HL-60 (cell line): ENCODE data around the gene KDM2B.

Experiments
- DNase-seq, 2 experiments: peaks; one replicate each; pipeline ENCODE4 v3.0.0-alpha.2; 2010 to 2020; ENCODE audit warnings: low read depth in 1 of 2, low spot score in 1 of 2
- H3K27ac ChIP-seq: fragments of 250-450 bp; sonication (Bioruptor Pico); replicated peaks from 2 replicates; pipeline ENCODE4 v1.5.1; 2020; ENCODE audit warnings: mild to moderate bottlenecking, moderate library complexity
- H3K27me3 ChIP-seq: fragments of 250-450 bp; sonication (Bioruptor Pico); 2 replicates; pipeline ENCODE4 v1.5.1; 2021; ENCODE audit warnings: mild to moderate bottlenecking, moderate library complexity; ENCODE audit not compliant: insufficient read depth, poor library complexity, severe bottlenecking
- H3K4me3 ChIP-seq: replicated peaks from 2 replicates; pipeline ENCODE4 v1.5.1; 2011; ENCODE audit warnings: mild to moderate bottlenecking, control low read depth, low read length; ENCODE audit not compliant: insufficient read depth
- GABPA ChIP-seq: IDR thresholded peaks from 2 replicates; pipeline ENCODE4 v1.6.1; 2012; ENCODE audit warnings: low read depth
- POLR2AphosphoS5 ChIP-seq: IDR thresholded peaks from 2 replicates; pipeline ENCODE4 v1.6.1; 2012; ENCODE audit warnings: low read depth
- REST ChIP-seq: IDR thresholded peaks from 2 replicates; pipeline ENCODE4 v1.6.1; 2012; ENCODE audit warnings: low read depth; ENCODE audit not compliant: insufficient replicate concordance
- SPI1 ChIP-seq: IDR thresholded peaks from 2 replicates; pipeline ENCODE4 v1.6.1; 2012; ENCODE audit warnings: low read depth, mild to moderate bottlenecking, borderline replicate concordance
- TF ChIP-seq, protein P1 (sequence below): IDR thresholded peaks from one replicate; pipeline ENCODE4 v1.5.1; 2011; ENCODE audit warnings: low read length, control low read depth, inconsistent platforms; ENCODE audit not compliant: insufficient read depth

KDM2B gene

GRCh38 chr12:121519227-121519626 lies 61.6 kb downstream of the KDM2B start:
- TF ChIP-seq SPI1 (no peak), GABPA (no peak), POLR2AphosphoS5 (no peak), REST (no peak)
- TF ChIP-seq, protein P1, sequence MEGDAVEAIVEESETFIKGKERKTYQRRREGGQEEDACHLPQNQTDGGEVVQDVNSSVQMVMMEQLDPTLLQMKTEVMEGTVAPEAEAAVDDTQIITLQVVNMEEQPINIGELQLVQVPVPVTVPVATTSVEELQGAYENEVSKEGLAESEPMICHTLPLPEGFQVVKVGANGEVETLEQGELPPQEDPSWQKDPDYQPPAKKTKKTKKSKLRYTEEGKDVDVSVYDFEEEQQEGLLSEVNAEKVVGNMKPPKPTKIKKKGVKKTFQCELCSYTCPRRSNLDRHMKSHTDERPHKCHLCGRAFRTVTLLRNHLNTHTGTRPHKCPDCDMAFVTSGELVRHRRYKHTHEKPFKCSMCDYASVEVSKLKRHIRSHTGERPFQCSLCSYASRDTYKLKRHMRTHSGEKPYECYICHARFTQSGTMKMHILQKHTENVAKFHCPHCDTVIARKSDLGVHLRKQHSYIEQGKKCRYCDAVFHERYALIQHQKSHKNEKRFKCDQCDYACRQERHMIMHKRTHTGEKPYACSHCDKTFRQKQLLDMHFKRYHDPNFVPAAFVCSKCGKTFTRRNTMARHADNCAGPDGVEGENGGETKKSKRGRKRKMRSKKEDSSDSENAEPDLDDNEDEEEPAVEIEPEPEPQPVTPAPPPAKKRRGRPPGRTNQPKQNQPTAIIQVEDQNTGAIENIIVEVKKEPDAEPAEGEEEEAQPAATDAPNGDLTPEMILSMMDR: no peak
- Histone ChIP-seq H3K27ac (no peak overlapping the region), H3K27me3 (no peaks in the 10 kb centered on the region), H3K4me3 (no peak overlapping the region)
- DNase-seq: no peak

DNA sequence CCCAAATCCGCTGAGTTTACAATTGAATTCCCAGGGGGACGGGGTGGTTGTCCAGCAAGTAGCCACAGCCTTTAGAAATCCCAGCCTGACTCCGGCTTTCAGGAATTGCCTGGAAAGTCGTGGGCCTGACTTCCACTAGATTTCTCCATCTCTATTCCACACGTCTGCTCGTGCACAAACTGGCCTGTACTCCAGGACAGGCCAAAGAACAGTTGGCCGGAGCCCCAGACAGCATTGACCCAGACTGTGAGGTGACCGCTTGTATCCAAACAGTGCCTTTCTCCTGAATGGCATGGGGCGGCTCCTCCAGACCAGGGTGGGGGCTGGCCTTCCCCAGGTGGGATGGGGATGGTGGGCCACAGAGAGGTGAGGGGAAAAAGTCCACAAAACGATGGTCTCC lies 62.2 kb downstream of the KDM2B start:
- Histone ChIP-seq H3K4me3 (no peak overlapping the region), H3K27me3 (no peaks in the 10 kb centered on the region), H3K27ac (no peak overlapping the region)
- DNase-seq: no peak
- TF ChIP-seq GABPA: no peak
- TF ChIP-seq SPI1: no peak
- TF ChIP-seq, protein P1: no peak
- TF ChIP-seq POLR2AphosphoS5: no peak
- no peak for TF ChIP-seq REST

GRCh38 chr12:121516437-121517011 lies 64.3 kb downstream of the KDM2B start:
- TF ChIP-seq POLR2AphosphoS5 (no peak), GABPA (no peak), REST (no peak), SPI1 (no peak)
- TF ChIP-seq, protein P1: no peak
- DNase-seq: no peak
- Histone ChIP-seq H3K27ac (no peak overlapping the region), H3K27me3 (no peaks in the 10 kb centered on the region), H3K4me3 (no peak overlapping the region)
